Activated CD8-positive, alpha-beta memory T cell treated with anti-CD3 and anti-CD28 coated beads for 4 hours (primary cell): ENCODE data around the gene ADAM23.

Experiments used
- DNase-seq, 2 donors: peaks; one replicate each; pipeline ENCODE4 v3.0.0-alpha.2; 2020; ENCODE audit warnings: low read depth in 2 of 2

ADAM23 gene

GRCh38 chr2:206443735-206444527 is 599 bp downstream of the ADAM23 start:
- no peak for DNase-seq

GRCh38 chr2:206445948-206446347 is 2.6 kb downstream of the ADAM23 start:
- DNase-seq: no peak

DNA sequence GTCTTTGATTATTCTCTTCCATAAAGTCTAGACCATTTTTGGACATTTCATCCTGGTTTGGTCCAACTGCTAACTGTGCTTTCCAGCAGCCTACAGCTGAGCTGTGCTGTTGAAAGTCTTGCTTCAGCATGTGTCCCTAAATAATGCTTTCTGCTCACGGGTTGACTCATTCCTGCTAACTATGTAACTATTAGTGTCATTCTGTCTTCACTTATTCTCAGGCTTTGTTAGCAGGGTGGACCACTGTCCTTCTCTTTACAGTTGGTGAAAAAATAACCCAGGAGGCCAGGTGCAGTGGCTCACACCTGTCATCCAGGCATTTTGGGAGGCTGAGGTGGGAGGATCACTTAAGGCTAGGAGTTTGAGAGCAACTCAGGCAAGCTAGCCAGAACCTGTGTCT is 8.9 kb downstream of the ADAM23 start:
- DNase-seq: no peak

- no peak for DNase-seq
Measured at GRCh38 chr2:206452750-206453149, 9.4 kb downstream of the ADAM23 start.

GRCh38 chr2:206456078-206456754 is 12.9 kb downstream of the ADAM23 start:
- DNase-seq: no peak

GRCh38 chr2:206457188-206457634 is 13.9 kb downstream of the ADAM23 start:
- DNase-seq: no peak

DNA sequence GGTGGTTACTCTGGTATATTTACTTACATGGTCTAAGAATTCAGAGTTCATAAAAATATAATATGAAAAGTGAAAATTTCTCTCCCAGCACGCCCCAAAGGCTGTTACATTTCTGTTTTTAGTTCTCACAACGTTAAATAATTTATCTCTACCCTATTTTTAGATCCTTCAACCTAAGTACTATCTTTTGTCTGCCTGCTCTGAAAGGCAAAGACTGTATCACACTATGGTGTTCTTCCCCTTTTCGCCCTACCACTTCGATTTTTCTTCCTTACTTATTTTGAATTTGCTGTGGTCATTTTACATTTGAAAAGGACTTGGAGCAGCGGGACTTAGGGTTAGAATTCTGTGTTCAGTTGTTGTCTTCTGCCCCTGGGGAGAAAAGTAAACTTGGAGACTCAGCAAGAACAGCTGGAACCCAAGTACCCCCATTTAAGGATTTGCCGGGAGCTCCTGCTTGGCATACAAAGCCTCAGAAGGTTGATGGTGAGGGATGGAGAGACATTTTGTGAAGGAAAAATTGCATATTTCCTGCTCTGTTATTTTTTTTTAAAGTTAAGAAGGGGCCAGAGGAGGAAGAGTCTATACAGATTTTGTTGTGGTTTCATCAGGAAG is 19.0 kb downstream of the ADAM23 start:
- DNase-seq: no peak

- DNase-seq: no peak
Measured at GRCh38 chr2:206463685-206464084, 20.4 kb downstream of the ADAM23 start.

DNA sequence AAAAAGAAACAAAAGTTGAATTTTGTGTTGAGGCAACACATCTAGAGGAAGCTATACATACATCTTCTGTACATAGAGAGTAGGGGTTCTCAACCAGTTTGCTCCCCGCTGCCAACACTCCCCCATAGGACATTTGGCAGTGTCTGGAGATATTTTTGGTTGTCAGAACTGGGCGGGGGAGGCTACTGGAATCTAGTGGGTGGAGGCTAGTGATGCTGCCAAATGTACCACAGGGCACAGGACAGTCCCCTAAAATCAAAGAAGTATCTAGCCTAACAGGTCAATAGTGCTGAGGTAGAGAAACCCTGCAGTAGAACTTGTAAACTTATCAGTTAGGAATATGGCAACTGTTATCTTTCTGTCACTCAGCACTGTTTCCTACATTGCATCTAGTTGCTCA is 21.3 kb downstream of the ADAM23 start:
- DNase-seq: no peak

DNA sequence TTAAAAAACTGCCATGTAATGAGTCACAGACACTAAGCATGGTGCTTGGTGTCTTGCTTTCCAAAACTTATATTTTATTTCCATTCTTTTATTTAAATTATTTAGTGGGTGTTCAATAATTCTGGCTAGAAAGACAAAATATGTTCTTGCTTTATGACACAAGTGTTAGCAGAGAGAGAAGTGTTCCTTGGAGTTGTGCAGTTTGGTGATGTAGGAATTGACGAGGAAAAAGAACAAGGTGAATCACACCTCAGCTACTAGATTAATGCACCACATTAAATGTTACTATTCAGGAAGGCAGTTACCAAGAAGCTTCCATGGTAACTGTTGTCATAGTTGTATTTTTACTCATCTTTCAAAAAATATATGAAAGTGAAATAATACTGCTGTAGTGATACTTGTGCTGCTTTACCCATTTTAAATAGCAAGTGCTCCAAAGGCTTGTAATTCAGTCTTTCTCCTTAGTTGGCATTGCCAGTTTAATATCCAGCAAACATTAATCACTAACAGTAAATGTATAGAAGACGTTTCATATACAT is 28.3 kb downstream of the ADAM23 start:
- no peak for DNase-seq

DNA sequence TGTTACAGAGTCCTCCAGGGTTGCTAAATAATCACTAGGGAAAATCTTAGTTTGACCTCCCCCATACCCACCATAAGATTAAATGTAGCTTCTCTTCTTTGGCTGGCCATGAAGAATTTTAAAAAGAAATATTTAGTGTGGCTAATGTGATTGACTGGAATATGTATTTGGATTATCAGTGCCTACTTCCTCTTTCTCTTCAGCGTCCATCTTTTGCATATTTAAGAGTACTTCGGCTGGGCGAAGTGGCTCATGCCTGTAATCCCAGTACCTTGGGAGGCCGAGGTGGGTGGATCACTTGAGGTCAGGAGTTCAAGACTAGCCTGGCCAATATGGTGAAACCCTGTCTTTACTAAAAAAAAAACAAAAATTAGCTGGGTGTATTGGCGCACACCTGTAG is 28.8 kb downstream of the ADAM23 start:
- DNase-seq: no peak

GRCh38 chr2:206474099-206474498 is 30.8 kb downstream of the ADAM23 start:
- DNase-seq: no peak

DNA sequence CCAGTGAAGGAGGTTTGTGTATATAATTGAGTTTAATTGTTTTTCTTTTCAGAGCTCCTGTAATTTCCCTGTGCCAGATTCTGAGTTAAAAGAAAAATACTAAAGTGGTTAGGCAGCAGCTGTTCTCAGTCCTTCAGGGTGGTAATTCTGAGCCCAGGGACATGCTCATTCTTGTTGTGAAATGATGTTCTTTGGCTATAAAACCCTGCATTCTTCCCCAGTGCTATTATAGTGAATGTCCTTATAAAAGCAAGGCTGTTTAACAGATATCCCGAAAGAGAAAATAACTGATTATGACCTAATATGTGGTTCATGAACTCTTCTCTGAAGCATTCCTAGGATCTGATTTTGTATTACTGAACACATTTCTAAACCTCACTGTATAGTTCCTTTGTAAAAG is 34.0 kb downstream of the ADAM23 start:
- no peak for DNase-seq

- DNase-seq: no peak
Measured at GRCh38 chr2:206478340-206478739, 35.0 kb downstream of the ADAM23 start.

DNA sequence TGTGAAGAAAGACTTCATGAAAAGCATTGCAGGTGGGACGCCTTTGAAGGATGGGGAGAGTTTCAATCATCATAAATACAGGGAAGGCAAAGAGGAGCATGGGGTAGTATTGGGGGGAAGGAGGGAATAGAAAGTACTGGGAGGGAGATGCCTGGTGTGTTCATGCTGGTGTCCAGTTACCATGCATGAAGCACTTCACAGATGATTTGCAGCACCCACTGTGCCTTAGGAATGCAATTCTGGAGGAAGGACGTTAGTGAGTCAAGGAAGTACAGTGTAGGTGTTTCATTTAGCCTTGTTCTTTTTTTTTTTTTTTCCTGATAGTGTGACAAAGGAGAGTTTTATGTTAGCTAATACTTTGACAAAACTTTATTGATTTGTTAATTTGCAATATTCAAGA is 36.8 kb downstream of the ADAM23 start:
- no peak for DNase-seq

GRCh38 chr2:206480620-206481019 is 37.3 kb downstream of the ADAM23 start:
- DNase-seq: no peak

- DNase-seq: no peak
Measured at GRCh38 chr2:206481056-206481455, 37.7 kb downstream of the ADAM23 start.

DNA sequence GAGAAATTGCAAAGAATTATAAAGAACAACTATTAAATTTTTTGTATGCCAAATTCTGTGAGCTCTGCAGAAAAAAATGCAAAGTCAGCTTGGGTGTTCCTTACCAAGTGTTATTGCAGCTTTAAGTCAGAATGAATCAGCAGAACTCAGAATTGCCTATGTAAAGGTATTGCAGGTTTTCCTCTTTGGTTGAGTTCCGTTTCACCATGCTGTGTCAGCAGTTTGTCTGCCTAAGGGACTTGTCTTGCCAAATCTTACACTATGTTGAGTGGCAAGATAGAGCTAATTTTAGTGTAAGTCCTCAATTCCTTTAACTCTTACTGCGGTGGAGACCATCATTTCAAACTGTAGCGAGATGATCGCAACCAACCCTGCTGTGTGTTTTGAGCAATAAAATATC is 38.8 kb downstream of the ADAM23 start:
- no peak for DNase-seq

DNA sequence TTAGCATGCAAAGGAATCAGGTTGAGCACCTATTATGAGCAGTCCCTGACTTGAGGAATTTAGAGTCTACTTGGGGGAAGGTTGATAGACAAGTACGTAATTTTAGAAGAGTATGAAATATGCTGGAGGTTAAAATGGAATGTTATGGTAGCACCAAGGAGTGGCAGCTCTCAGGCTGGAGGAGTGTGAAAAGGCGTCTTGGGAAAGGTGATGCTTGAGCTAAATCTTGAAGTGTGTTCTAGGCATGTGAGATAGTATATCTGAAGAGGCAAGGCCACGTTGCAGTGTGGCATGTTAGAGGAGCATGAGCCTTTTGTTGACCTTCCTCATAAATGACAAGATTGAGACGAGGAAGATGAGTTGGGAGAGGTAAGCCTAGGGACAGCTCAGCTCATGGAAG is 39.3 kb downstream of the ADAM23 start:
- no peak for DNase-seq

DNA sequence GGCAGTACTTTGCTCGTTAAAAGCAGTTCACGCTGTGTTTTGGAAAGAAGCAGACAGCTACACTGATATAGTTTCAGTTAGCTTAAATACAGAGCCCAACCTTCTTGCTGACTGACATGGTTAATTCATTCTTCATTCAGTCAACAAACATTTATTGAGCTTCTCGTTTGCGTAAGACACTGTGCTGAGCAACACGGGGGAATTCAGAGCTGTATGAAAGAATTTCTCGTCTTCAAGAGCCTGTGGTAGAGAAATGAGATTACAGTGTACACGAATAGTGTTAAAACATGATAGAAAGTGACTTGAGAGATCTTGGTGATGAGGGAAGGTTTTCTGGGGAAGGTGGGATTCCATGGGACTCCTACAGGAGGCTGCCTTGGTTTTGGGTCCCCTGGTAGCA is 44.7 kb downstream of the ADAM23 start:
- DNase-seq: no peak

GRCh38 chr2:206488623-206489022 is 45.3 kb downstream of the ADAM23 start:
- no peak for DNase-seq

- DNase-seq: no peak
Measured at GRCh38 chr2:206494061-206494460, 50.7 kb downstream of the ADAM23 start.

DNA sequence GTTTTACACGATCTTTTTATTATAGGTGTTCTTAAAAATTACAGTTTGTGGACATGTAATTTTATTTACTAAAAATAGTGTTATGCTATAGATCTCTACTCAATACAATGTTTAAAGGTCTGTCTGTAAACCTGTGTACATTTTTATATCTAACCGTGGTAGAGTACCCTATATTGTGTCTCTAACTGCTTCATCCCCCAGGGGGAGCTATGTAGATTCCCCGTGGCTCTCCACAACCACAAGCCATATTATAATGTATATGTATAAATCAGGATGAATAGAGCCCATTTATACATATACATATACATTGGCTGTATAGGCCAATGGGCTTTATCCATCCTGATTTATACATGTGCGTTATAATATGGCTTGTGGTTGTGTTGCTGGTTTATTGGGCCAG is 59.4 kb downstream of the ADAM23 start:
- DNase-seq: no peak
